OCI-M2 (cell line): ENCODE data around the gene PMM1.

Experiments used
- DNase-seq: peaks from one replicate; lab custom pipeline; 2025; ENCODE audit not compliant: unreplicated experiment; lab: John Stamatoyannopoulos, UW

PMM1 gene

GRCh38 chr22:41539146-41540005, 50.3 kb downstream of the PMM1 start:
- no peak for DNase-seq

GRCh38 chr22:41538583-41538982, 51.1 kb downstream of the PMM1 start:
- DNase-seq = no peak

DNA sequence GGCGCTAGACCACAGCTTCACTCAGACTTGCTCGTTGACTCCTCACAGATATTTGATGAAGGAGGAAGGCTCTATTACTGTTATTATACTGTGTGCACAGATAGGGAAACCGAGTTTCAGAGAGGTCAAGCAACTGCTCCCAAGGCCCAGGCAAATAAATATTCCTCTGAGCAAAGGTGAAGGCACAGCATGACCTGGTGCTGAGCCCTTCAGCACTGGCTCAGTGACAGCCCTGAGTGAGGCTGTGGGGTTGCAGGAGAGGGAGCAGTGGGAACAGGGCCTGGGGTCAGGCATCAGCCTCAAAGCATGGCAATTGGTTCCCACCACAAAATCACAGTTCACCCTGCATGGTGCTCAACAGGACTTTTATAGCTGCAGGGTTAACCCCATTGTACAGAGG, 52.4 kb downstream of the PMM1 start:
- DNase-seq = no peak

DNA sequence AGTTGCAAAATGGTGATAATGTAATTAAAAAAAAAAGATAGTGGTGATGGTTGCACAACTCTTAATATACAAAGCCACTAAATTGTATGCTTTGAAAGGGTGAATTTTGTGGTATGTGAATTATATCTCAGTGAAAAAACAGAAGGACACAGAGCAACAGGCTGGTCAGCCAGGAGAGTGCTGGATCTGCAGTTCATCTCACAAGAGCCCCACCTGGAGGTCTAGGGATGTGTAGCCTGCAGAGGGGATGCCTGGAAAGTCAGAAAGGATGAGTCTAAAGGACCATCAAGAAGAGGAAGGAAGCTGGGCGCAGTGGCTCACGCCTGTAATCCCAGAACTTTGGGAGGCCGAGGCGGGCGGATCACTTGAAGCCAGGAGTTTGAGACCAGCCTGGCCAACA, 54.4 kb downstream of the PMM1 start:
- no peak for DNase-seq

- no peak for DNase-seq
Observed at GRCh38 chr22:41534219-41534618, 55.4 kb downstream of the PMM1 start.

DNA sequence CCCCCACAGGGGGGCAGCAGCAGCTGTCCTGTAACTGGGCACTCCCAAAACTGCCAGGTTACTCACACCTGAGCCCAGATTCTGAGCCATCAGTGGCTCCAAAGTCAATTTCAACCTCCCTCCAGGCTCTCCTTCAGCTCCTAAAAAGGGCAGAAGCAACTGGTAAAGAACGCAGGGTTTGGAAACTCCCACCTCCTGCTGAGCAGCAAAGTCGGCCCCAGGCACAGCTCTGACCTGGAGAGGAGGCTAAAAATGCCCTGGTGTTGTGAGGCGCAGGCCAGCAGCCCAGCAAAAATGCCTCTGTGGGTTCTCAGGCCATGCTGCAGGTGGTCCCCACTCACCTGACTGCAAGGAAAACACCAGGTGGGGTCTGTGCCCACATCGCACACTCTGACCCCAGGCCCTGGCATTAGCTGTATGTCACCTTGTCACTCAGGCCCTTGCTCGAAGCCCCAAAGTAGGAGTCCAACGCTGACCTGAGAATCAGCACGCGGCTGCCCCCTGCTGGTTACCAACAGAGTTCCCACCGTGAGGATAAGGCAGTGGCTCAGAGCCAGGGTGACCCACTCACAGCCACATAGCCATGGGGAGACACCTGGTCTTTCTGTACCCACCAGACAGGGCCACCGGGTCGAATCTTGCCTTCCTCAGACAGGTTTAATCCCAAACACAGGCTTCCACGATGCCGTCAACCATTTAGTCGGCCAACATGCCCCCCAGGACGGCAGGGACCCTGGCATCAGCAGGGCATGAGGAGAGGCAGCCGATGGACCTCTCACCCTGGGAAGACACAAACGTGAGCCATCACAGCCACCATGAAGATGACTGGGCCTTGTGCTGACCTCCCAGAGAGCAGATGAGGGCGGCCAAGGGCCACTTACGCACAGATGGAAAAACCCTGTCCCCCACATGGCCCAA, 56.5 kb downstream of the PMM1 start:
- DNase-seq = no peak

DNA sequence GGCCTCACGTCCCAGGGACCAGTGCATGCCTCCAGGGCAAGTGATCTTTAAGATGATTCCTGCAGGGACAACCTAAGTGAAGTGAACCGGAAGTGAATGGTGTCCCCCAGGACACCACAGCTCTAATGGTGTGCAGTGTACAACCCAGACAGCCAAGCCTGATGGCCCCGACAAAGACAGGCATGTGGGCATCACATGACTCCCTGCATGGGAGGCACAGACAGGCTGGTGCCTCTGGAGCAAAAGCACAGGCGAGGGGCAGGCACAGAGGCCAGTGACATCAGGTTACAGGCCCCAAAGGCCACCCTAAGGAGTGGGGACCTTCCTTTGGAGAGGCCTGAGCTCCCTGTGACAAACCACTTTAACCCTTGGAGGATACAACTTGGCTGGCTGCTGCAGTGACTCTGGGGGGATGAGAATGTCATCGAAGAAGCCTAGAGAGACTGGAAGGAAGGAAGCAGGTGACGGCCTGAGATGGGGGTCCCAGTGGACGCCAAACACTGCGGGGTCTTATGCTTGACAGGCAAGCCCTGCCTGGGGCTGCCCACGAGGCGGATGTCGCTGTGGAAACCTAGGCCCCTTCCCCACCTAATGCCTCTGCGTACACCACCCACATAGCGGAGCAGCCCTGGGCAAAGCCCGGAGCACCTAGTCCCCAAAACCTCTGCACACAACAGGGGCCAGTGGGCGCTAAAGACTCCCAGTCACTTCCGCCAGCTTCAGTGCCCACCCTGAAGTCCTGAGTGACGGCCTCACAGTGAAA, 57.7 kb downstream of the PMM1 start:
- DNase-seq = no peak

DNA sequence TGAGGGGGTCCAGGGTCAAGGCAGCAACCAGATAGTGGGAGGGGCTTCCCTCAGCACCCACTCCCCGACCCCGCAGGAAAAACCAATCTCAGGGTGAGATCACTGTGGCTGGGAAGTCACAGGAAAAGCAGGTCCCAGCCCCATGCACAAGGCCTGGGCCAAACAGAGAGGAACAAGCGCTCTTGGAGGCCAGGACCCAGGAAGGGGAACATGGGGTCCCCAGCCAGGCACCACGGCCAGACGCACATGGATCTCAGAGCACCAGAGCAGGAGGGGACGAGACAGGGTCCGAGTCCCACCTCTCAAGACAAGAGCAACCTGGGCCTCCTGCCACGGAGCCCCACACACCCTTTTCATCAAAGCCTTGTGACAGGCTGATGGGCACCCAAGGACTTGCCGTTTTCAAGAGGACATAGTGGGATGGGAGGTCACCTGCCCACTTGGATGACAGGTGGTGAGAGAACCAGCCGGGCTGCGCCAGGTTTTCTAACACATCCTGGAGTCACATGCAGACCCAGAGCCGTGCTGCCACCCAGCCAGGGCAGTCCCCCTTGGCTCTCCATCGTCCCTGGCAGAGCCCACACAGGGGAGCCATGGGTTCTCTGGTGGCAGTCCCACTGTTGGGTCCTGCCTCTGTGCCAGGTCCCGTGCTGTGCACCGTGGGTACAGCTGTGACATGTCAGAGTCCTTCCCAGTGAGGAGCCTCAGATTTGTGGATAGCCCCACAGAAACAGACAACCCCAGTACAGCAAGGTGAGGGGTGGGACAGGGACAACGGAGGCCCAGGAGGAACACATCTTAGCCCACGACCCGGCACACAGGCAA, 58.5 kb downstream of the PMM1 start:
- no peak for DNase-seq

DNA sequence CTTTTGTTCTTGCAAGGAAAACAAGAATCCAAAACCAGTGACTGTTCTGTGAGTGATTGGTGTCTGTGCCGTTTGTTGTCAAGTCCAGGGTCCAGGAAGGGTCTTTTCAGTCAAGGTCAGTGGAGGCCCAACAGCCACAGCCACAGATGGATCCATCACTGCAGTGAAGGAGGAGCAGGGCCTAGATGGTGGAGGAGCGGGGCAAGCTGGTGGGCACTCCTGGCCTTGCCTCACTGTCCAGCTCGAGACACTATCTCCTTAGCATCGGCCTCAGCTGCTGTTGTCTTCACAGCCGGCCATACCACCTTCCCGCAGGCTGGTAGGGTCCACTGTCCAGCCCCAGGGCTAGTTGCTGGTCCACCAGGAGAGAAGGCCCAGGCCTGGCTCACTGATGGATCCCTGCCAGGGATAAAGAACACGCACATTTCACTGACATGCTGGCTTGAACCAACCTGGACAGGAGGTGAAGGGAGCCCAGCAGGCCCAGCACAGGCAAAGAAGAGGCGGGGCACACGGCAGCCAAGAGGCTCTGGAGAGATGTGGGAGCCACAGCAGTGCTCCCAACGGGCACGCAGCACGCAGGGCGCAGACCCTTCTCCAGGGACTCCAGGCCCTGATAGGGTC, 60.6 kb downstream of the PMM1 start:
- no peak for DNase-seq

DNA sequence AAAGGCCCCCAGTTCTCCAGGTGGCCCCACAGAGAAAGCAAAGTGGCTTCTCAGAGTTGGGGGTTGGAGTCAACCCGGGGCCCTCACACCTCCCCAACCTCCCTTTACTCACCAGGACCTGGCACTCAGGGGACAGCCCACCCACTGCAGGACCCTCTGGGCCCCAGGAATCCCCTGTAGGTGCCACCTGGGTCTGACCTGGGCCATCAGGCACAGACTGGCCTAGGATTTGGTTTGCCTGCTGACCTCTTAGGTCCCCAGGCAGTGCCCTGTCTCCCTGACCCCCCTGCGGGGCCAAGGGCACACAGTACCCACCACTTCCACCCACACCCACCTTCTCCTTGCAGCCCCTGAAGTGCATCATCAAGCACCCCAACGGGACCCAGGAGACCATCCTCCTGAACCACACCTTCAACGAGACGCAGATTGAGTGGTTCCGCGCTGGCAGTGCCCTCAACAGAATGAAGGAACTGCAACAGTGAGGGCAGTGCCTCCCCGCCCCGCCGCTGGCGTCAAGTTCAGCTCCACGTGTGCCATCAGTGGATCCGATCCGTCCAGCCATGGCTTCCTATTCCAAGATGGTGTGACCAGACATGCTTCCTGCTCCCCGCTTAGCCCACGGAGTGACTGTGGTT, 61.4 kb downstream of the PMM1 start:
- DNase-seq = no peak
